Stimulated activated CD8-positive, alpha-beta memory T cell treated with anti-CD3 and anti-CD28 coated beads, Interleukin-2, amount 100 ng/mL, for 48 hours (primary cell): Measurements from ENCODE around the gene TPSG1.
"Not testable (repeated sequence)": the region's sequence is repeated elsewhere in the genome, so short reads cannot be mapped to it uniquely, and the experiment has no call there.

Experiments
- DNase-seq, 2 donors: peaks; one replicate each; pipeline ENCODE4 v3.0.0-alpha.2; 2020; ENCODE audit warnings: low read depth in 2 of 2

Gene TPSG1

GRCh38 chr16:1256874-1257322, 31.8 kb upstream of the TPSG1 start:
- DNase-seq, result no peak

DNA sequence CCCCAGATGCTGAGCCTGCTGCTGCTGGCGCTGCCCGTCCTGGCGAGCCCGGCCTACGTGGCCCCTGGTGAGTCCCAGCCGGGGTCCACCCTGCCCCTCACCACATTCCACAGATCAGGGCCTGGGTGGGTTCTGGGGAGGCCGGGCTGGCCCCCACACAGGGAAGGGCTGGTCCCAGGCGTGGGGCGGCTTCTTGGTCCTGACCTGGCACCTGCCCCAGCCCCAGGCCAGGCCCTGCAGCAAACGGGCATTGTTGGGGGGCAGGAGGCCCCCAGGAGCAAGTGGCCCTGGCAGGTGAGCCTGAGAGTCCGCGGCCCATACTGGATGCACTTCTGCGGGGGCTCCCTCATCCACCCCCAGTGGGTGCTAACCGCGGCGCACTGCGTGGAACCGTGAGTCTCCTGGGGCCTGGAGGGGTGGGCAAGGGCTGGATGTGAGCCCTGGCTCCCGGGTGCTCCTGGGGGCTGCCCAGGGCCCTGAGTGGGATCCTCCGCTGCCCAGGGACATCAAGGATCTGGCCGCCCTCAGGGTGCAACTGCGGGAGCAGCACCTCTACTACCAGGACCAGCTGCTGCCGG, 31.3 kb upstream of the TPSG1 start:
- not testable (repeated sequence) for DNase-seq

DNA sequence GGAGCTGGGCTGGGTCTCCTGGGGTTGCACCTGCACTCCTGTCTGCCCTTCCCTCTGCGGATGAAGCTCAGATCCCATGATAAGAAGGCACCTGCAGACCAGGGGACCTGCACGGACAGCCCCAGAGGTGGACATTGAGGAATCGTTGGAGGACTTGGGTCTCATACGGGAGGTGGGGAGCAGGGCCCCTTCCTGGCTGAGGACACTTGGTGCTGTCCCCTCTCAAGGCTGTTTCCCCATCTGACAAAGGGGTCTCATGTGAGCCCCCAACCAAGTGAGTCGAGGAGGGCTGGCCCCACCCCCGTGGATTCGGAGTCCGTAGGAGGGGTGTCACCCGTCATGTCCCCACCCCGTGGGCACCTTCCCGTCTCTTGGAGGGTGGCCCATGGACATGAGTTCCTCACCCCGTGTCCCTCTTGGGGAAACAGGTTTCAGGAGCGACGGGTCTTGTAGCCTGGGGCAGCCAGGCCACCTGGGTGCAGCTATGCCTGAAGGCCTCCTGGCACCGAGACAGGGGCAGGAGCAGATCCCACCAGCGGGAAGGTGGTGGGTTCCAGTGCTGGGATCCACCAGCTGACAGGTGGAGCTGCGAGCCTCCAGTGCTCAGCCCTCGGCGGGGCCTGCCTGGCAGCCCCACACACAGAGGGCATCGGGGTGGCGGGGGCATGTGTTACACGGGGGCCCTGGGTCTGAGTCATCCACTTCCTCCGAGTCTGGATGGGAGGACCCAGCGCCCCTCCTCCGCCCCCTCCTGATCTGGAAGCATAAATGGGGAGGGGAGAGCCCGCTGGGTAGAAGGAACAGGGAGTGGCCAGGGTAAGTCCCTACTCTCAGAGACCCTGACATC, 30.4 kb upstream of the TPSG1 start, which contains the start of gene TPSD1:
Gene TPSD1, plus strand, starts transcription at position 794 of the 847 bp plus-strand sequence. CDS start 212 bp downstream, outside the sequence.
- DNase-seq, result not testable (repeated sequence)

DNA sequence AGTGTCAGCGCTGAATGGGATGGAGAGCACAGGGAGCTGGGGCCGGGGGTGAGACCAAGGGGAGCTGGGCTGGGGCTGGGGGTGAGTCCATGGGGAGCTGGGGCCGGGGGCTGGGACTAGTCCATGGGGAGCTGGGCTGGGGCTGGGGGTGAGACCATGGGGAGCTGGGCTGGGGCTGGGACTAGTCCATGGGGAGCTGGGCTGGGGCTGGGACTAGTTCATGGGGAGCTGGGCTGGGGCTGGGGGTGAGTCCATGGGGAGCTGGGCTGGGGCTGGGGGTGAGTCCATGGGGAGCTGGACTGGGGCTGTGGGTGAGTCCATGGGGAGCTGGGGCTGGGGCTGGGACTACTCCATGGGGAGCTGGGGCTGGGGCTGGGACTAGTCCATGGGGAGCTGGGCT, 29.8 kb upstream of the TPSG1 start:
- not testable (repeated sequence) for DNase-seq

- not testable (repeated sequence) for DNase-seq
These were observed 28.8 kb upstream of the TPSG1 start for GRCh38 chr16:1253701-1254364.

- not testable (repeated sequence) for DNase-seq
These were observed 24.1 kb upstream of the TPSG1 start for GRCh38 chr16:1249031-1249755.

- DNase-seq, result not testable (repeated sequence)
These were observed 23.0 kb upstream of the TPSG1 start for GRCh38 chr16:1247903-1248537.

GRCh38 chr16:1245452-1246020, 20.5 kb upstream of the TPSG1 start:
- no peak for DNase-seq

DNA sequence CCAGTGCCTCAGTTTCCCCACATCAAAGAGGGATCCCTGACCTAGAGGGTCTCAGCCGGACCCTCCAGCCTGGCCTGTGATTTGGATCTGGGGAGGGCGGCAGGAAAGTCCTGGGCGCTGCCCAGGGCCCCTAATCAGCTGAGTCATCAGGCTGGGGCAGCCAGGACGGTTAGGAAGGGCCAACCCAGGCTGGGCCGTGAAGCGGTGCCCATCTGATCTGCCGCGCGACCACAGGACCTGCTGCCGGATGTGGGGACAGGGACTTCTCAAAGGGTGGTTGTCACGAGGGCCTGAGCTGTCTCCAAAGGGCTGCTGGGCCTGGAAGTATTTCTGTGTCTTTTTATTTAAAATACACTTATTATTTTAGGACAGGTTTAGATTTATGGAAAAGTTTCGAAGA, 19.8 kb upstream of the TPSG1 start:
- no peak for DNase-seq

DNA sequence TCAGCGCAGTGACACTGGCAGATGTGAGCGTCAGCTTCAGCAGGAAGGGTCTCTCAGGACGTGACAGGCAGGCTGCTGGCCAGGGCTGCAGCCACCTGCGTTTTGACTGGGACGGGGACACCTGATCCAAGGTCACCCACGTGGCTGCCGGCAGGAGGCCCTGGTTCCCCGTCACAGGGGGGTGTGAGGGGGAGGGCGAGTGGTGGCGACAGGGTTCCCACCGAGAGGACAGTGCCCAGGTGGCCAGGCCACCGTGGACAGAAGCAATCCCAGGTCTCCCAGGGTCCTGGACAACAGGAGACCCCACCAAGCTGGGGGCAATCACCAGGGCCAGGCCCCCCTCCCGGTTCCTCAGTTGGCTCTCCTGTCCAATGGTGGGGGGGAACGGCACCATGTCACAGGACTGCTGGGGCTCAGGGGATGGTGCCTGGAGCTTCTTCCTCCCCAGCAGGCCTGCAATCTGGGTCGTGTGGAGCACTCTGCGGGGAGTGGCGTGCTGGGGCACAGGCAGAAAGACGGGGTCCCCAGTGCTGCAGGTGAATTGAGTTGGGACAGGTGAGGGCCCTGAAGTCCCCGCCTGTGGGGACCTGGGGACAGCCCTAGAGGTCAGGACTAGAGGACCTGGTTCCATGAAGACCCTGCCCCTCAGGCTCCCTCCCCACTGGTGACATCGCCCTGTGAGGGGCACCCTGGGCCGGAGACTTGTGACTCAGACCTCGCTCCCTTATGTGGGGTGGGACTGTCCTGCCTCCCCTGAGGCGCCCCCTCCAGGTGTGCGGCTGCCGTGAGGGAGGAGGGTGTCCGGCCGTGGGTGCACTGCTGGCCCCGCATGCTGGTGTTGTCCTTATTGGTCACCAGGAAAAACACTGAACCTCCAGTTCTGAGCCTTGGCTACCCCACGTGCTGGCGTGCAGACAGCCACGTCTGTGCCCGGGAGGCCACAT, 19.1 kb upstream of the TPSG1 start:
- not testable (repeated sequence) for DNase-seq

DNA sequence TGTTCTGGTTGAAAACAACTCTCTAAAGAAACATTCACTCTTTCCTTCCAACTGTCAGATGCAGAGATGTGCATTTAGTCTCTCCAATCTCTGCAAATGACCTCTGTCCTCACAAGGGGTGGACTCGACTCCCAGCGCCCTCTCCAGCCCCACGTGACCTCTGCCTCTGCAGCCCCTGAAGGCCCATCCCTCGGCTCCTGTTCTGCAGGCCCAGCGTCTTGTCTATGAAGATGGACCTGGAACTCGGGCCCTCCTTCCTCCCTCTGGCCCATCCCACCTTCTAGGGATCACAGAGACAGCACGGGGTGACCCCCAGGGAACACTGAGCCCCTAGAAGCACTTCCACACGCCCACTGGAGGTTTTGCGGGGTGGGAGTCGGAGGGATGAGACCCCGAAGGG, 18.3 kb upstream of the TPSG1 start:
- not testable (repeated sequence) for DNase-seq

DNA sequence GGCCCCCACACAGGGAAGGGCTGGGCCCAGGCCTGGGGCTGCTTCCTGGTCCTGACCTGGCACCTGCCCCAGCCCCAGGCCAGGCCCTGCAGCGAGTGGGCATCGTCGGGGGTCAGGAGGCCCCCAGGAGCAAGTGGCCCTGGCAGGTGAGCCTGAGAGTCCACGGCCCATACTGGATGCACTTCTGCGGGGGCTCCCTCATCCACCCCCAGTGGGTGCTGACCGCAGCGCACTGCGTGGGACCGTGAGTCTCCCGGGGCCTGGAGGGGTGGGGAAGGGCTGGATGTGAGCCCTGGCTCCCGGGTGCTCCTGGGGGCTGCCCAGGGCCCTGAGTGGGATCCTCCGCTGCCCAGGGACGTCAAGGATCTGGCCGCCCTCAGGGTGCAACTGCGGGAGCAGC, 16.0 kb upstream of the TPSG1 start:
- DNase-seq, result not testable (repeated sequence)

- DNase-seq, result not testable (repeated sequence)
These were observed 15.4 kb upstream of the TPSG1 start, which contains the start of gene TPSAB1 for GRCh38 chr16:1240436-1240835. Gene TPSAB1, plus strand, starts transcription at chr16:1240705. Its CDS starts 234 bp downstream, at chr16:1240939.

DNA sequence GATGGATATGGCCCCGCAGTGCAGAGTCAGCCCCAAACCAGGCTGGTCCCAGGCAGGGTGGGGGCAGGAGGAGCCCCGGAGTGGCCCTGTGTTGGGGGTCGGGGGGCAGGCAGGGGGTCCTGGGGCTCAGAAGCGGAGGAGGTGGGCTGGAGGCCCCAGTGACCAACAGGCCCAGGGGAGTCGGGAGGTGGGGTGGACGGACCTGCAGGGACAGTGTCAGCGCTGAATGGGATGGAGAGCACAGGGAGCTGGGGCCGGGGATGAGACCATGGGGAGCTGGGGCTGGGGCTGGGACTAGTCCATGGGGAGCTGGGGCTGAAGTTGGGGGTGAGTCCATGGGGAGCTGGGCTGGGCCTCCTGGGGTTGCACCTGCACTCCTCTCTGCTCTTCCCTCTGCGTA, 14.5 kb upstream of the TPSG1 start:
- DNase-seq, result not testable (repeated sequence)

- not testable (repeated sequence) for DNase-seq
These were observed 13.8 kb upstream of the TPSG1 start for GRCh38 chr16:1238909-1239308.

DNA sequence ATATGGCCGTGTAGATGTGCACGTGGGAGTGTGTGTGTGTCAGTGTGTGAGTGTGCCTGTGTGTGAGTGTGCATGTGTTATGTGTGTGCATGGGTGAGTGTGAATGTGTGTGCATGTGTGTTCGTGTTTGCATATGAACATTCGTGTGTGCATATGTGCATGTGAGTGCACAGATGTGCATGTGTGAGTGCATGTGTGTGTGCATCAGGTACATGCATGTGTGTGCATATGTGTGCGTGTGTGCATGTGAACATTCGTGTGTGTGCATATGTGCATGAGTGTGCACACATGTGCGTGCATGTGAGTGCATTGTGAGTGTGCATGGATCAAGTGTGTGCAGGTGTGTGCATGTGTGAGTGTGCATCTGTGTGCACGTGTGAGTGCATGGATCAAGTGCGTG, 12.9 kb upstream of the TPSG1 start:
- DNase-seq, result no peak

DNA sequence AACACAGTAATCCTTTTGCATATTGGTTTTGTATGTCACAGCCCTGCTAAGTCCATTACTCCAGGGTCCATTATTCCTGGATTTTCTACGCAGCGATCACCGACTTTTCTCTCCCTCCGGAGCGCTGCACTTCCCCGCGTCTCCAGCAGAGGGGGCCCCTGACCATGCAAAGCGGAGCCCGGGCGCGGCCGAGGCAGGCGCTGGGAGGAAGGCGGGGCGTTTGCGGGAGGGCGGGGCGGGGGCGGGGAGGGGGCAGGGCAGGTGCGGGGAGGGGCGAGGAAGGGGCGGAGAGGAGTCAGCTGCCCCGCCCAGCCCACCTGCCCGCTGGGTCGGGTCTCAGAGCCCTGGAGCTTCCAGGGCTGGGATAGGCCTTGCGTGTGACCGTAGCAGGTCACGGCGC, 11.6 kb upstream of the TPSG1 start:
- DNase-seq, result not testable (repeated sequence)

- DNase-seq, result not testable (repeated sequence)
These were observed 7.1 kb upstream of the TPSG1 start for GRCh38 chr16:1232049-1232748.

DNA sequence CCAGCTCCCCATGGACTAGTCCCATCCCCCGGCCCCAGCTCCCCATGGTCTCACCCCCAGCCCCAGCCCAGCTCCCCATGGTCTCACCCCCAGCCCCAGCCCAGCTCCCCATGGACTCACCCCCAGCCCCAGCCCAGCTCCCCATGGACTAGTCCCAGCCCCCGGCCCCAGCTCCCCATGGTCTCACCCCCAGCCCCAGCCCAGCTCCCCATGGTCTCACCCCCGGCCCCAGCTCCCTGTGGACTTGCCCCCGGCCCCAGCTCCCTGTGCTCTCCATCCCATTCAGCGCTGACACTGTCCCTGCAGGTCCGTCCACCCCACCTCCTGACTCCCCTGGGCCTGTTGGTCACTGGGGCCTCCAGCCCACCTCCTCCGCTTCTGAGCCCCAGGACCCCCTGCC, 6.2 kb upstream of the TPSG1 start:
- not testable (repeated sequence) for DNase-seq
